SU-DHL-6 (cell line): ENCODE measurements around the gene RIMBP2.

Experiments used
- H2AFZ ChIP-seq: fragments of 200-600 bp; sonication (generic); 2 replicates; pipeline ENCODE4 v1.6.1; 2014; ENCODE audit warnings: low read depth, mild to moderate bottlenecking, moderate library complexity, mixed read lengths, antibody characterized with exemption, low read length; ENCODE audit not compliant: severe bottlenecking
- H3F3A ChIP-seq: fragments of 200-600 bp; shearing (Covaris generic); 2 replicates; pipeline ENCODE4 v1.6.0; 2016; ENCODE audit warnings: antibody characterized with exemption, mild to moderate bottlenecking; ENCODE audit not compliant: insufficient read depth
- H3K27ac ChIP-seq: fragments of 200-600 bp; sonication (generic); 2 replicates; pipeline ENCODE4 v1.5.1; 2016; ENCODE audit warnings: low read depth, mild to moderate bottlenecking, low read length, moderate library complexity, mixed read lengths
- H3K27me3 ChIP-seq: fragments of 200-600 bp; sonication (generic), shearing (Covaris generic); 2 replicates; pipeline ENCODE4 v1.6.0; 2014; ENCODE audit warnings: mild to moderate bottlenecking, low read length
- H3K36me3 ChIP-seq: fragments of 200-600 bp; sonication (generic); 2 replicates; pipeline ENCODE4 v1.6.1; 2014; ENCODE audit warnings: mild to moderate bottlenecking, low read length, mixed read lengths
- H3K4me2 ChIP-seq: fragments of 300-600, 200-600 bp; shearing (Covaris generic), sonication (generic); 2 replicates; pipeline ENCODE4 v1.6.0; 2014; ENCODE audit warnings: low read length, low read depth, mild to moderate bottlenecking; ENCODE audit not compliant: poor library complexity, severe bottlenecking
- H3K4me3 ChIP-seq: fragments of 200-600 bp; sonication (generic); 2 replicates; pipeline ENCODE4 v1.5.1; 2014; ENCODE audit warnings: antibody characterized with exemption, low read length, mild to moderate bottlenecking, mixed read lengths; ENCODE audit not compliant: insufficient read depth, poor library complexity, severe bottlenecking
- H3K79me2 ChIP-seq: fragments of 200-600 bp; sonication (generic); 2 replicates; pipeline ENCODE4 v1.6.1; 2014; ENCODE audit warnings: mild to moderate bottlenecking, low read length, moderate library complexity; ENCODE audit not compliant: insufficient read depth
- H3K9ac ChIP-seq: fragments of 200-600 bp; sonication (generic); 2 replicates; pipeline ENCODE4 v1.7.0; 2014; ENCODE audit warnings: mild to moderate bottlenecking, low read length
- H3K9me2 ChIP-seq: fragments of 200-600 bp; sonication (generic); replicated peaks from 2 replicates; pipeline ENCODE4 v1.6.1; 2014; ENCODE audit warnings: low read length; ENCODE audit not compliant: insufficient read depth
- H3K9me3 ChIP-seq: fragments of 200-600 bp; sonication (generic); 2 replicates; pipeline ENCODE4 v1.6.1; 2014; ENCODE audit warnings: low read length, mixed read lengths; ENCODE audit not compliant: insufficient read depth
- H4K20me1 ChIP-seq: fragments of 200-600 bp; sonication (generic); 2 replicates; pipeline ENCODE4 v1.6.1; 2014; ENCODE audit warnings: low read depth, mild to moderate bottlenecking, antibody characterized with exemption, low read length, moderate library complexity, mixed read lengths
- CTCF ChIP-seq: fragments of 200-600 bp; sonication (generic); IDR thresholded peaks from one replicate; pipeline ENCODE4 v1.5.1; 2017; ENCODE audit warnings: antibody characterized with exemption, mild to moderate bottlenecking, low read length, moderate library complexity; ENCODE audit not compliant: insufficient read depth, poor library complexity, severe bottlenecking
- EZH2phosphoT487 ChIP-seq: fragments of 200-600 bp; sonication (generic), shearing (Covaris generic); conservative IDR thresholded peaks from 2 replicates; pipeline ENCODE4 v1.6.1; 2018; ENCODE audit warnings: mild to moderate bottlenecking, antibody characterized with exemption, low read length, moderate library complexity, mixed read lengths

RIMBP2 gene

GRCh38 chr12:130628304-130628703, 87.8 kb downstream of the RIMBP2 start:
- no peak overlapping the region for H3K9ac ChIP-seq
- no peak overlapping the region for H3K27ac ChIP-seq
- H3K9me2 ChIP-seq = 0 out of 2 replicates have a peak, but pooled peaks cover 2% of the 10 kb centered on the region
- no peak overlapping the region for H3K4me2 ChIP-seq
- no peaks in the 10 kb centered on the region for H3K79me2 ChIP-seq
- H3K27me3 ChIP-seq = no peaks in the 10 kb centered on the region
- no peaks in the 10 kb centered on the region for H3K9me3 ChIP-seq
- TF ChIP-seq CTCF = no peak
- TF ChIP-seq EZH2phosphoT487 = no peak
- no peaks in the 10 kb centered on the region for H3F3A ChIP-seq
- no peaks in the 10 kb centered on the region for H4K20me1 ChIP-seq
- H3K4me3 ChIP-seq = no peak overlapping the region
- no peak overlapping the region for H2AFZ ChIP-seq
- H3K36me3 ChIP-seq = no peaks in the 10 kb centered on the region

- H3K27ac ChIP-seq = no peak overlapping the region
Measured at GRCh38 chr12:130627175-130627574, 88.9 kb downstream of the RIMBP2 start.

GRCh38 chr12:130626601-130627000, 89.5 kb downstream of the RIMBP2 start:
- no peak overlapping the region for H2AFZ ChIP-seq
- no peak overlapping the region for H3K27ac ChIP-seq
- no peaks in the 10 kb centered on the region for H3F3A ChIP-seq
- H3K4me3 ChIP-seq = no peak overlapping the region
- no peaks in the 10 kb centered on the region for H3K36me3 ChIP-seq
- no peaks in the 10 kb centered on the region for H4K20me1 ChIP-seq
- no peaks in the 10 kb centered on the region for H3K27me3 ChIP-seq
- H3K9me3 ChIP-seq = no peaks in the 10 kb centered on the region
- H3K4me2 ChIP-seq = no peak overlapping the region
- no peak overlapping the region for H3K9ac ChIP-seq
- H3K79me2 ChIP-seq = no peaks in the 10 kb centered on the region
- TF ChIP-seq CTCF = no peak
- no peak for TF ChIP-seq EZH2phosphoT487
- 0 out of 2 replicates have a peak, but pooled peaks cover 2% of the 10 kb centered on the region for H3K9me2 ChIP-seq

More at GRCh38 chr12:130627175-130627574, 88.9 kb downstream of the RIMBP2 start:
- TF ChIP-seq CTCF (no peak), EZH2phosphoT487 (no peak)
- Histone ChIP-seq H3K4me2 (no peak overlapping the region), H3F3A (no peaks in the 10 kb centered on the region), H3K27me3 (no peaks in the 10 kb centered on the region), H2AFZ (no peak overlapping the region), H3K79me2 (no peaks in the 10 kb centered on the region), H3K36me3 (no peaks in the 10 kb centered on the region), H3K4me3 (no peak overlapping the region), H3K9ac (no peak overlapping the region), H3K9me2 (0 out of 2 replicates have a peak, but pooled peaks cover 2% of the 10 kb centered on the region), H4K20me1 (no peaks in the 10 kb centered on the region), H3K9me3 (no peaks in the 10 kb centered on the region)
